K562 (cell line): ENCODE data around the gene EMC6. TPM values are rescaled to one million over a fixed set of nuclear protein-coding genes. Genes with fewer than 3 reads are reported as not detected.
A peak's percentile ranks its signal among the peaks of the same experiment; 100 is the strongest.

Source experiments
- CBX2 ChIP-seq: fragments of 200-600 bp; sonication (generic); IDR thresholded peaks from one replicate; pipeline ENCODE4 v1.6.1; 2012; ENCODE audit warnings: mild to moderate bottlenecking, low read length, inconsistent platforms; ENCODE audit not compliant: insufficient read depth, poor library complexity, severe bottlenecking
- DIDO1 ChIP-seq: fragments of 450-650 bp; IDR thresholded peaks from 2 replicates; pipeline ENCODE4 v1.6.1; 2016; ENCODE audit warnings: low read depth, missing biosample characterization, missing genetic modification characterization
- GABPA ChIP-seq: fragments of 200-800 bp; sonication (Bioruptor generic); conservative IDR thresholded peaks from 2 replicates; pipeline ENCODE4 v1.6.1; 2016; ENCODE audit warnings: low read depth, missing genetic modification characterization, missing compliant biosample characterization
- HLTF ChIP-seq: fragments of 450-650 bp; IDR thresholded peaks from 2 replicates; pipeline ENCODE4 v1.6.1; 2016
- NR2C1 ChIP-seq, 2 experiments: fragments of 450-650 bp; IDR thresholded peaks; 2 replicates each; pipeline ENCODE4 v1.6.1; 2017; ENCODE audit warnings: mild to moderate bottlenecking in 2 of 2, antibody characterized with exemption in 1 of 2, inconsistent platforms in 1 of 2, missing compliant biosample characterization in 1 of 2, missing genetic modification characterization in 1 of 2
- TAF9B ChIP-seq: fragments of 450-650 bp; IDR thresholded peaks from 2 replicates; pipeline ENCODE4 v1.6.1; 2018; ENCODE audit warnings: mild to moderate bottlenecking; ENCODE audit not compliant: partially characterized antibody
- THRB ChIP-seq: fragments of 450-650 bp; formaldehyde crosslinking; conservative IDR thresholded peaks from 2 replicates; pipeline ENCODE4 v1.4.0; 2022; ENCODE audit warnings: mild to moderate bottlenecking, missing genetic modification characterization
- ZBTB40 ChIP-seq, 2 experiments: fragments of 450-650 bp in 1 of 2; sonication (generic) in 1 of 2; formaldehyde crosslinking in 1 of 2; IDR thresholded peaks; 2 replicates each; pipeline versions ENCODE4 v1.7.1 to v1.9.0; 2016 to 2022; ENCODE audit warnings: inconsistent platforms in 1 of 2, mild to moderate bottlenecking in 1 of 2, missing genetic modification reagents in 1 of 2
- ZHX1 ChIP-seq: fragments of 150-350 bp; conservative IDR thresholded peaks from 2 replicates; pipeline ENCODE4 v1.6.1; 2014; ENCODE audit warnings: low read length
- ZNF239 ChIP-seq: fragments of 250-450 bp; sonication (Bioruptor Pico); IDR thresholded peaks from 2 replicates; pipeline ENCODE4 v1.4.0; 2020; ENCODE audit warnings: mild to moderate bottlenecking
- ZNF354B ChIP-seq: fragments of 250-450 bp; sonication (Bioruptor Pico); IDR thresholded peaks from 2 replicates; pipeline ENCODE4 v1.4.0; 2020
- ZNF436 ChIP-seq: fragments of 250-450, 450-650 bp; sonication (Bioruptor Pico); formaldehyde crosslinking; IDR thresholded peaks from 2 replicates; pipeline ENCODE4 v1.7.0; 2020; ENCODE audit warnings: mild to moderate bottlenecking
- ZNF551 ChIP-seq: fragments of 250-450 bp; sonication (Bioruptor Pico); IDR thresholded peaks from 2 replicates; pipeline ENCODE4 v1.5.0; 2021; ENCODE audit warnings: mild to moderate bottlenecking, moderate library complexity
- ZNF766 ChIP-seq: fragments of 200-800 bp; sonication (Bioruptor generic); conservative IDR thresholded peaks from 2 replicates; pipeline ENCODE4 v1.6.1; 2016; ENCODE audit warnings: missing genetic modification characterization, missing compliant biosample characterization
- polyA plus RNA-seq, 8 experiments: library from polyadenylated mRNA; depleted of rRNA in 4 of 8; stranded (reverse) in 5 of 8; unstranded in 3 of 8; fragments of >200 nt; fragmentation: Nextera tagmentation in 2 of 8; fragmentation: Illumina TruSeq in 1 of 8; extraction: Ambion mirVana in 2 of 8; extraction: Trizol in 1 of 8; gene quantifications; 2 replicates each; pipeline versions ENCODE4 v1.2.1 to v1.2.3, GENCODE V29; 2011 to 2014; ENCODE audit warnings: inconsistent platforms in 1 of 8, missing spikeins in 1 of 8
- total RNA-seq, 7 experiments: library from RNA; depleted of rRNA in 6 of 7; stranded (reverse); fragments of >200 nt in 6 of 7; fragmentation: Illumina TruSeq in 2 of 7; extraction: Trizol in 2 of 7; gene quantifications; 2 replicates each; pipeline versions ENCODE4 v1.2.1 to v1.2.3, GENCODE V29; 2011 to 2021; ENCODE audit warnings: low replicate concordance in 1 of 7

Gene EMC6
- total and polyA plus RNA-seq, 9 of the 15 experiments (the other 6 are each of a cell fraction or from before 2014, with no cell fraction given) = 2.9 to 136 (median 24.9) TPM

GRCh38 chr17:3639981-3640596 is 28.5 kb upstream of the EMC6 start (continued):
- TF ChIP-seq CBX2 = no peak
- no peak for TF ChIP-seq ZNF354B
- TF ChIP-seq ZBTB40 (IDR thresholded peaks at IDR 0.05) = 0 out of 2 replicates have a peak, but pooled peaks have one; percentile 7
- TF ChIP-seq ZBTB40 (CRISPR knock-in tag; IDR thresholded peaks at IDR 0.05) = no peak
- no peak for TF ChIP-seq ZNF766 (CRISPR knock-in tag)
- no peak for TF ChIP-seq THRB (CRISPR knock-in tag)
- no peak for TF ChIP-seq ZNF239
- peak; percentile 48 for TF ChIP-seq NR2C1 (IDR thresholded peaks at IDR 0.05)
- TF ChIP-seq NR2C1 (tag; IDR thresholded peaks at IDR 0.05) = no peak; the same call in 1 of the 2 replicates
- no peak for TF ChIP-seq HLTF
- no peak for TF ChIP-seq ZHX1
- TF ChIP-seq DIDO1 (tag) = no peak
- TF ChIP-seq TAF9B = peak; percentile 64
- TF ChIP-seq GABPA (tag) = 0 out of 2 replicates have a peak, but pooled peaks have one; percentile 18
- no peak for TF ChIP-seq ZNF551 (CRISPR knock-in tag)
- no peak for TF ChIP-seq ZNF436
